ENCODE results near the gene NKAIN4. TPM values are rescaled to one million over a fixed set of nuclear protein-coding genes. Genes with fewer than 3 reads are reported as not detected.

Gene NKAIN4
- total RNA-seq, 1 donor from 2014 or later: 0.60 TPM

- no peaks in the 10 kb centered on the region for H3K9me3 Mint-ChIP-seq (ENCODE audit: low read depth)
- peaks cover 14% of the 10 kb centered on the region for H3K27me3 Mint-ChIP-seq
- TF ChIP-seq CTCF (IDR thresholded peaks at IDR 0.05; ENCODE audit: unreplicated experiment): no peak
- peaks cover 3% of the 10 kb centered on the region for H3K4me1 Mint-ChIP-seq (ENCODE audit: low read depth)
- no peak overlapping the region for H3K4me3 Mint-ChIP-seq (ENCODE audit: low read depth)
- H3K27ac Mint-ChIP-seq: no peak overlapping the region
- DNase-seq (ENCODE audit: low spot score, unreplicated experiment): no peak
- no peaks in the 10 kb centered on the region for H3K36me3 Mint-ChIP-seq (ENCODE audit: insufficient read depth)
Observed at GRCh38 chr20:63236116-63236837, 18.0 kb downstream of the NKAIN4 start.

GRCh38 chr20:63235399-63235983, 18.8 kb downstream of the NKAIN4 start, which contains the start of gene BIRC7:
Gene BIRC7 (plus strand): TSS chr20:63235905. CDS start chr20:63236097, 192 bp downstream.
- Mint-ChIP-seq H3K9me3 (ENCODE audit: low read depth) (no peaks in the 10 kb centered on the region), H3K27ac (no peak within 1 kb of the TSS), H3K4me3 (ENCODE audit: low read depth) (no peak within 1 kb of the TSS), H3K27me3 (peaks cover 20% of the 10 kb centered on the region), H3K4me1 (ENCODE audit: low read depth) (peaks cover 3% of the 10 kb centered on the region), H3K36me3 (ENCODE audit: insufficient read depth) (no peaks in the 10 kb centered on the region)
- TF ChIP-seq CTCF (IDR thresholded peaks at IDR 0.05; ENCODE audit: unreplicated experiment): no peak
- DNase-seq (ENCODE audit: low spot score, unreplicated experiment): no peak

- DNase-seq (ENCODE audit: low spot score, unreplicated experiment): peak; percentile 51
- peaks cover 26% of the 10 kb centered on the region for H3K27me3 Mint-ChIP-seq
- no peak overlapping the region for H3K4me3 Mint-ChIP-seq (ENCODE audit: low read depth)
- peaks cover 3% of the 10 kb centered on the region for H3K4me1 Mint-ChIP-seq (ENCODE audit: low read depth)
- peak; percentile 63 for TF ChIP-seq CTCF (IDR thresholded peaks at IDR 0.05; ENCODE audit: unreplicated experiment)
- H3K36me3 Mint-ChIP-seq (ENCODE audit: insufficient read depth): no peaks in the 10 kb centered on the region
- no peak overlapping the region for H3K27ac Mint-ChIP-seq
- no peaks in the 10 kb centered on the region for H3K9me3 Mint-ChIP-seq (ENCODE audit: low read depth)
Observed at GRCh38 chr20:63234693-63235398, 19.4 kb downstream of the NKAIN4 start.

GRCh38 chr20:63233924-63234323, 20.3 kb downstream of the NKAIN4 start:
- Mint-ChIP-seq H3K4me3 (ENCODE audit: low read depth) (no peak overlapping the region), H3K9me3 (ENCODE audit: low read depth) (no peaks in the 10 kb centered on the region), H3K4me1 (ENCODE audit: low read depth) (peaks cover 3% of the 10 kb centered on the region), H3K27ac (no peak overlapping the region), H3K36me3 (ENCODE audit: insufficient read depth) (no peaks in the 10 kb centered on the region), H3K27me3 (peaks cover 35% of the 10 kb centered on the region)
- TF ChIP-seq CTCF (IDR thresholded peaks at IDR 0.05; ENCODE audit: unreplicated experiment): no peak
- no peak for DNase-seq (ENCODE audit: low spot score, unreplicated experiment)

- H3K36me3 Mint-ChIP-seq (ENCODE audit: insufficient read depth): no peaks in the 10 kb centered on the region
- H3K4me3 Mint-ChIP-seq (ENCODE audit: low read depth): no peak overlapping the region
- no peak for TF ChIP-seq CTCF (IDR thresholded peaks at IDR 0.05; ENCODE audit: unreplicated experiment)
- peaks cover 36% of the 10 kb centered on the region for H3K27me3 Mint-ChIP-seq
- H3K9me3 Mint-ChIP-seq (ENCODE audit: low read depth): no peaks in the 10 kb centered on the region
- no peak overlapping the region for H3K27ac Mint-ChIP-seq
- H3K4me1 Mint-ChIP-seq (ENCODE audit: low read depth): peaks cover 3% of the 10 kb centered on the region
- no peak for DNase-seq (ENCODE audit: low spot score, unreplicated experiment)
Observed at GRCh38 chr20:63233061-63233344, 21.3 kb downstream of the NKAIN4 start.

All from progenitor cell of endocrine pancreas (in vitro differentiated cells).